Esophagus muscularis mucosa (tissue), 4 donors: Measurements from ENCODE around the gene EDEM3.
A peak's percentile ranks its signal among the peaks of the same experiment; 100 is the strongest.

Experiments used
- EP300 ChIP-seq: sonication (generic); formaldehyde crosslinking; IDR thresholded peaks from one replicate; pipeline ENCODE4 v1.6.1; 2017; ENCODE audit warnings: antibody characterized with exemption
- POLR2A ChIP-seq: fragments of 450-650 bp; IDR thresholded peaks from one replicate; pipeline ENCODE4 v1.6.1; 2017; ENCODE audit warnings: antibody characterized with exemption, moderate library complexity, mild to moderate bottlenecking, low read depth
- POLR2AphosphoS5 ChIP-seq, 2 donors: sonication (generic); formaldehyde crosslinking; IDR thresholded peaks; one replicate each; pipeline ENCODE4 v1.6.1; 2017; ENCODE audit warnings: antibody characterized with exemption in 2 of 2
- TF ChIP-seq, protein P1 (sequence below), 3 experiments: fragments of 200-600 bp in 2 of 3; fragments of 450-650 bp in 1 of 3; sonication (generic) in 2 of 3; IDR thresholded peaks; one replicate each; pipeline ENCODE4 v1.5.1; 2017 to 2019; ENCODE audit warnings: antibody characterized with exemption in 3 of 3, mild to moderate bottlenecking in 2 of 3, moderate library complexity in 1 of 3

DNA sequence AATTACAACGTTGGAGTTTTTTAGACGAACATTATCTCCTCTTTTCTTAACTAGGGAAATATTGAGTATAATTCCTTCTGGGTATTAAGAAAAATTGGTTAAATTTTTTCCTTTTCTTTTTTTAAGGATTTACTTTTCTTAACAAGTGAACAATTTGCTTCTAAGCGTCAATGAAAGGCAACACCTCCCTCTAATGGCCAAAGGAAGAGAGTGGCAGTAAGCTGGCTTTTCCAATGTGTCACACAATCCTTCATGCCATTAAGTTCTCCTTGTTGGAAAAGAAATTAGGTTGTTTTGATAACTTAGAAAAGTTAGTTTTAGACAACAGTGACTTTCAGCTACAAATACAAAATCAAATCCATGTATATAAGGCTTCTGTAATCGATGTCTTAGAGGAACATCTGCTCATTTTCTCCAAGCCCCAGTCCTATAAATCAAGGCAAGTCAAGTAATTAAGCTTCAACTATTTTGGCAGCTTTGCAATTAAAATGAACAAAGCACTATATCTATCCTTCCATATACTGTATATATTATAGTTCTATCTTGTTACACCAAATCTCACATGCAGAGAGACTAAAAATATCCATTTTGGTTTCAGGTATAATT is 62.8 kb downstream of the EDEM3 start:
- TF ChIP-seq, protein P1, sequence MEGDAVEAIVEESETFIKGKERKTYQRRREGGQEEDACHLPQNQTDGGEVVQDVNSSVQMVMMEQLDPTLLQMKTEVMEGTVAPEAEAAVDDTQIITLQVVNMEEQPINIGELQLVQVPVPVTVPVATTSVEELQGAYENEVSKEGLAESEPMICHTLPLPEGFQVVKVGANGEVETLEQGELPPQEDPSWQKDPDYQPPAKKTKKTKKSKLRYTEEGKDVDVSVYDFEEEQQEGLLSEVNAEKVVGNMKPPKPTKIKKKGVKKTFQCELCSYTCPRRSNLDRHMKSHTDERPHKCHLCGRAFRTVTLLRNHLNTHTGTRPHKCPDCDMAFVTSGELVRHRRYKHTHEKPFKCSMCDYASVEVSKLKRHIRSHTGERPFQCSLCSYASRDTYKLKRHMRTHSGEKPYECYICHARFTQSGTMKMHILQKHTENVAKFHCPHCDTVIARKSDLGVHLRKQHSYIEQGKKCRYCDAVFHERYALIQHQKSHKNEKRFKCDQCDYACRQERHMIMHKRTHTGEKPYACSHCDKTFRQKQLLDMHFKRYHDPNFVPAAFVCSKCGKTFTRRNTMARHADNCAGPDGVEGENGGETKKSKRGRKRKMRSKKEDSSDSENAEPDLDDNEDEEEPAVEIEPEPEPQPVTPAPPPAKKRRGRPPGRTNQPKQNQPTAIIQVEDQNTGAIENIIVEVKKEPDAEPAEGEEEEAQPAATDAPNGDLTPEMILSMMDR (IDR thresholded peaks at IDR 0.05), result peak; percentile 81 to 85 (median 83)
- TF ChIP-seq POLR2AphosphoS5 (IDR thresholded peaks at IDR 0.05) (no peak), POLR2A (no peak), EP300 (no peak)
